ENCODE measurements around the gene PIP4K2A. TPM values are rescaled to one million over a fixed set of nuclear protein-coding genes. Genes with fewer than 3 reads are reported as not detected.

Gene PIP4K2A
- total and polyA plus RNA-seq, 2 of the 13 experiments (the other 11 are each of a cell fraction or from before 2014, with no cell fraction given): 9.1 to 22.6 TPM

- no peak for TF ChIP-seq ZNF142 (CRISPR knock-in tag; IDR thresholded peaks at IDR 0.05)
These were observed 9.9 kb downstream of the PIP4K2A start (continued) for GRCh38 chr10:22704471-22704911.

- CTCF ChIA-PET (ENCODE audit: low intra/inter-chr PET ratio, low total read pairs): no interaction called here
- Histone ChIP-seq H3K27ac (ENCODE audit: extremely low read length, insufficient read depth, low read length) (no peak overlapping the region), H3K36me3 (replicated peaks in 1 of 2; ENCODE audit: control insufficient read depth in 1 of 2, insufficient read depth in 2 of 2, low read length in 2 of 2) (0 out of 5 replicates have a peak, but pooled peaks cover 0 to 1% of the 10 kb centered on the region in 2 experiments), H3K4me3 (replicated peaks in 1 of 3; ENCODE audit: insufficient read depth in 1 of 3, low read depth in 2 of 3, low read length in 3 of 3) (no peak overlapping the region), H4K20me1 (ENCODE audit: insufficient read depth, low read length) (0 out of 2 replicates have a peak, but pooled peaks cover 2% of the 10 kb centered on the region), H3K9me3 (ENCODE audit: low read length) (no peaks in the 10 kb centered on the region), H3K4me1 (ENCODE audit: insufficient read depth, low read length) (peaks cover 33% of the 10 kb centered on the region), H3K27me3 (ENCODE audit: control insufficient read depth in 1 of 2, insufficient read depth in 2 of 2, low read length in 2 of 2) (no peaks in the 10 kb centered on the region), H3K9ac (ENCODE audit: insufficient read depth, low read depth, low read length) (no peak overlapping the region), H3K4me2 (ENCODE audit: low read depth, low read length) (no peak overlapping the region), H3K79me2 (ENCODE audit: insufficient read depth, low read length) (peaks cover 76% of the 10 kb centered on the region), H2AFZ (ENCODE audit: low read length) (no peak overlapping the region)
- intact Hi-C loops (cut with micrococcal nuclease; ENCODE audit: unreplicated experiment): no loop called here
- BruUV-seq (replicated peaks): no TSS peak
- 80% methylated on average over 4 of the region's 4 CpGs for WGBS (ENCODE audit: low lambda C conversion rate)
- no peak for DNase-seq (ENCODE audit: low spot score)
- no peak for ATAC-seq
- no peak for FAIRE-seq
- in situ Hi-C loops (cut with HindIII; ENCODE audit: extremely low pct_ligation_motif_present, low pct_unique_long_range_greater_than_20kb): loop anchor here (25.0 kb wide), 1 partner anchor 390 kb away; the partner anchor contains the start of genes BMI1 and COMMD3
- POLR2A ChIA-PET: no interaction called here
- TF ChIP-seq ZNF615 (CRISPR knock-in tag; IDR thresholded peaks at IDR 0.05; ENCODE audit: borderline replicate concordance) (no peak), AKAP8 (CRISPR knock-in tag; IDR thresholded peaks at IDR 0.05) (no peak), ZNF768 (CRISPR knock-in tag; IDR thresholded peaks at IDR 0.05) (no peak), IRF1 (CRISPR knock-in tag; IDR thresholded peaks at IDR 0.05; ENCODE audit: low read depth) (no peak), FOXP4 (CRISPR knock-in tag; IDR thresholded peaks at IDR 0.05) (no peak), CHCHD3 (CRISPR knock-in tag; IDR thresholded peaks at IDR 0.05) (no peak), MTERF4 (CRISPR knock-in tag; IDR thresholded peaks at IDR 0.05) (no peak), ARID3A (IDR thresholded peaks at IDR 0.05; ENCODE audit: low read depth, low read length) (no peak), ZNF552 (CRISPR knock-in tag; IDR thresholded peaks at IDR 0.05; ENCODE audit: borderline replicate concordance) (no peak), ZNF329 (CRISPR knock-in tag; IDR thresholded peaks at IDR 0.05; ENCODE audit: low read depth) (no peak)
These were observed 12.0 kb downstream of the PIP4K2A start for GRCh38 chr10:22702348-22702747.
